ENCODE measurements around the gene OR2AE1.

GRCh38 chr7:99893280-99893679 lies 16.4 kb upstream of the OR2AE1 start:
- TF ChIP-seq POLR2AphosphoS5 (IDR thresholded peaks at IDR 0.05) (no peak), CTCF (IDR thresholded peaks at IDR 0.05) (no peak), EP300 (IDR thresholded peaks at IDR 0.05) (no peak)
